PC-9 (cell line): ENCODE measurements around the gene POPDC2.

ENCODE experiments used
- CTCF ChIP-seq: fragments of 200-600 bp; sonication (generic); conservative IDR thresholded peaks from 2 replicates; pipeline ENCODE4 v1.6.1; 2017; ENCODE audit warnings: mixed run types, antibody characterized with exemption, mild to moderate bottlenecking, moderate library complexity
- EZH2 ChIP-seq: fragments of 200-600 bp; sonication (generic); IDR thresholded peaks from 2 replicates; pipeline ENCODE4 v1.8.0; 2017; ENCODE audit warnings: antibody characterized with exemption, low read depth

- TF ChIP-seq EZH2, result no peak
- TF ChIP-seq CTCF, result no peak
These were observed 17.5 kb downstream of the POPDC2 start for GRCh38 chr3:119642746-119643473.
